Measurements from ENCODE around the gene APIP. TPM values are rescaled to one million over a fixed set of nuclear protein-coding genes. Genes with fewer than 3 reads are reported as not detected.

APIP gene
- total and polyA plus RNA-seq, 2 experiments from 2014 or later, result 22.5 to 25.2 TPM

GRCh38 chr11:34928960-34929680, 12.9 kb upstream of the APIP start:
- in situ Hi-C loops (cut with MboI), result loop anchor here (10.0 kb wide), 1 partner anchor 486 kb away; the partner anchor contains the start of gene SLC1A2
- Histone ChIP-seq H3K27ac (no peak overlapping the region), H3K9me2 (ENCODE audit: insufficient read depth) (no peaks in the 10 kb centered on the region), H3K4me2 (ENCODE audit: unreplicated experiment) (no peak overlapping the region), H3K36me3 (ENCODE audit: low read depth) (peaks cover 14% of the 10 kb centered on the region), H2AFZ (no peak overlapping the region), H3K4me1 (ENCODE audit: insufficient read depth) (peaks cover 42% of the 10 kb centered on the region), H3K27me3 (replicated peaks; ENCODE audit: insufficient read depth) (no peaks in the 10 kb centered on the region), H3K9me3 (ENCODE audit: low read depth) (no peaks in the 10 kb centered on the region), H3K79me2 (ENCODE audit: insufficient read depth) (peaks cover 91% of the 10 kb centered on the region), H3F3A (ENCODE audit: insufficient read depth) (peaks cover 14% of the 10 kb centered on the region; the same call in 1 of the 2 replicates), H3K4me3 (no peak overlapping the region), H4K20me1 (ENCODE audit: insufficient read depth) (0 out of 2 replicates have a peak, but pooled peaks cover 3% of the 10 kb centered on the region), H3K9ac (no peak overlapping the region)
- no peak for TF ChIP-seq EZH2 (IDR thresholded peaks at IDR 0.05; ENCODE audit: insufficient read depth, poor library complexity, severe bottlenecking)
- TF ChIP-seq EZH2phosphoT487 (IDR thresholded peaks at IDR 0.05; ENCODE audit: insufficient read depth, low read depth), result no peak
- DNase-seq, result no peak
- WGBS, 2 experiments (ENCODE audit: low coverage in 1 of 2, low lambda C conversion rate in 2 of 2, missing lambda C conversion rate in 2 of 2), result 75 to 77% methylated on average over 7 of the region's 7 CpGs

GRCh38 chr11:34928268-34928959, 12.2 kb upstream of the APIP start:
- in situ Hi-C loops (cut with MboI), result loop anchor here (10.0 kb wide), 1 partner anchor 486 kb away; the partner anchor contains the start of gene SLC1A2
- WGBS, 2 experiments (ENCODE audit: low coverage in 1 of 2, low lambda C conversion rate in 2 of 2, missing lambda C conversion rate in 2 of 2), result 86 to 88% methylated on average over 3 of the region's 3 CpGs
- no peaks in the 10 kb centered on the region for H3K9me2 ChIP-seq (ENCODE audit: insufficient read depth)
- H3K9me3 ChIP-seq (ENCODE audit: low read depth), result no peaks in the 10 kb centered on the region
- no peak overlapping the region for H2AFZ ChIP-seq
- 0 out of 2 replicates have a peak, but pooled peaks cover 3% of the 10 kb centered on the region for H4K20me1 ChIP-seq (ENCODE audit: insufficient read depth)
- no peak overlapping the region for H3K4me2 ChIP-seq (ENCODE audit: unreplicated experiment)
- no peak for TF ChIP-seq EZH2 (IDR thresholded peaks at IDR 0.05; ENCODE audit: insufficient read depth, poor library complexity, severe bottlenecking)
- TF ChIP-seq EZH2phosphoT487 (IDR thresholded peaks at IDR 0.05; ENCODE audit: insufficient read depth, low read depth), result no peak
- peaks cover 14% of the 10 kb centered on the region; the same call in 1 of the 2 replicates for H3F3A ChIP-seq (ENCODE audit: insufficient read depth)
- no peak overlapping the region for H3K9ac ChIP-seq
- H3K4me3 ChIP-seq, result no peak overlapping the region
- peaks cover 12% of the 10 kb centered on the region for H3K36me3 ChIP-seq (ENCODE audit: low read depth)
- no peak overlapping the region for H3K27ac ChIP-seq
- no peaks in the 10 kb centered on the region for H3K27me3 ChIP-seq (replicated peaks; ENCODE audit: insufficient read depth)
- DNase-seq, result no peak
- H3K4me1 ChIP-seq (ENCODE audit: insufficient read depth), result peaks cover 48% of the 10 kb centered on the region
- H3K79me2 ChIP-seq (ENCODE audit: insufficient read depth), result peaks cover 96% of the 10 kb centered on the region

DNA sequence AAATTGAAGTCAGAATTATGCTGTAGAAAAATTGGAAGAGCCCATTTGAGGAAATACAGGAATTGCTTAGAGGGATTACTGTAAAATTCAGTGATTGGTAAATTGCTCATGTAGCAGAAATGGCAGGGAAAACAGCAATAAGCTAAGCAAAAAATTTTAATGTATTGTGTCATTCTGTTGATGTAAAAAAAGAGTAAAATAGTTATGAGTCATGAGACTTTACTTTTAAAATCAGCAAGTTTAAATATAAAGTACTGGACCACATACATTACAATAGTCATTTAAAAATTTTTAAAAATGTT, 10.6 kb upstream of the APIP start:
- Histone ChIP-seq H3K4me3 (peak overlapping the region; percentile 35), H3K27ac (peak overlapping the region; percentile 41), H3K36me3 (ENCODE audit: low read depth) (no peaks in the 10 kb centered on the region; the same call in 1 of the 2 replicates), H3F3A (ENCODE audit: insufficient read depth) (peaks cover 14% of the 10 kb centered on the region; the same call in 1 of the 2 replicates), H3K4me2 (ENCODE audit: unreplicated experiment) (peak overlapping the region; percentile 58), H2AFZ (no peak overlapping the region), H3K79me2 (ENCODE audit: insufficient read depth) (peaks cover 97% of the 10 kb centered on the region), H4K20me1 (ENCODE audit: insufficient read depth) (0 out of 2 replicates have a peak, but pooled peaks cover 3% of the 10 kb centered on the region), H3K9me3 (ENCODE audit: low read depth) (no peaks in the 10 kb centered on the region), H3K9me2 (ENCODE audit: insufficient read depth) (no peaks in the 10 kb centered on the region), H3K4me1 (ENCODE audit: insufficient read depth) (peaks cover 50% of the 10 kb centered on the region), H3K27me3 (replicated peaks; ENCODE audit: insufficient read depth) (no peaks in the 10 kb centered on the region), H3K9ac (peak overlapping the region; percentile 22; the same call in 1 of the 2 replicates)
- DNase-seq, result peak; percentile 75
- in situ Hi-C loops (cut with MboI), result loop anchor here (10.0 kb wide), 1 partner anchor 488 kb away; the partner anchor contains the start of gene SLC1A2
- TF ChIP-seq EZH2phosphoT487 (IDR thresholded peaks at IDR 0.05; ENCODE audit: insufficient read depth, low read depth) (no peak), EZH2 (IDR thresholded peaks at IDR 0.05; ENCODE audit: insufficient read depth, poor library complexity, severe bottlenecking) (no peak)

DNA sequence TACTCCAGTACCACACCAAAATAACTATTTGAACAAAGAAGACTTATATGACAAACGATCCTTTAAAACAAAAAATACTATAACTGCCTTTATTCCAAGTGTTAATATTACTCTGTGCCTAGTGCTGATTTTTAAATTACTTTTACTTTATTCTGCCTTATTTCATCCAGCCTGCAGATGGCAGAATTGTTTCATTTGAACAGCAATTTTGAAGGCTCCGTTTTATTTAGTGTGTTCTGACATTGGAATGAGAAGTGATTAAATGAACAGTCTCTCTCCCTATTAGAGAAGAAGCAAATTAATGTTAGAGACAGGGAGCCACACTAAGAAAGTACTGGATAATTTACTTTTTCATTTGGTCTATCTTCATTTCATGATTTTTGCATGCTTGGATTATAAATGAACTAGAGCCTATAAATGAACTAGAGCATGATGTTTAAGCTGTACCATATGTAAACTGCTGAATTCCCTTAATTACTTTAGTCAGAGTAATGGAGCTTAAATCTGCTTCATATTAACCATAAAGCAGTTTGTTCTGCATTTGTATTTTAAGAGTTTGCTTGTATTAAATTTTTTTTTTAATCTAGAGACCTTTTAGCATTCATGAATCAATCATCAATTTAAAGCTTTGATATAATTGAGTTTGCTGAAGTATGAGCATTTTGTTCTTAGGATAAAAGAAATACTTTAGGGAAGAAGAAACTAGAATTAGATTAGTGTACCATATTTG, 10.1 kb upstream of the APIP start:
- in situ Hi-C loops (cut with MboI), result loop anchor here (10.0 kb wide), 1 partner anchor 489 kb away; the partner anchor contains the start of gene SLC1A2

More for the DNA sequence above, 10.1 kb upstream of the APIP start:
- WGBS, 2 experiments (ENCODE audit: low coverage in 1 of 2, low lambda C conversion rate in 2 of 2, missing lambda C conversion rate in 2 of 2), result 0 to 1% methylated on average over 2 of the region's 2 CpGs
- H3K9ac ChIP-seq, result peak overlapping the region; percentile 22
- H3K4me1 ChIP-seq (ENCODE audit: insufficient read depth), result peaks cover 50% of the 10 kb centered on the region
- no peak overlapping the region for H2AFZ ChIP-seq
- H3K4me2 ChIP-seq (ENCODE audit: unreplicated experiment), result peak overlapping the region; percentile 58
- peaks cover 97% of the 10 kb centered on the region for H3K79me2 ChIP-seq (ENCODE audit: insufficient read depth)
- peak; percentile 80 for DNase-seq
- TF ChIP-seq EZH2phosphoT487 (IDR thresholded peaks at IDR 0.05; ENCODE audit: insufficient read depth, low read depth) (no peak), EZH2 (IDR thresholded peaks at IDR 0.05; ENCODE audit: insufficient read depth, poor library complexity, severe bottlenecking) (no peak)
- 0 out of 2 replicates have a peak, but pooled peaks cover 1% of the 10 kb centered on the region for H4K20me1 ChIP-seq (ENCODE audit: insufficient read depth)
- H3K4me3 ChIP-seq, result peak overlapping the region; percentile 35
- no peaks in the 10 kb centered on the region for H3K9me2 ChIP-seq (ENCODE audit: insufficient read depth)
- H3K27ac ChIP-seq, result peak overlapping the region; percentile 41
- peaks cover 14% of the 10 kb centered on the region; the same call in 1 of the 2 replicates for H3F3A ChIP-seq (ENCODE audit: insufficient read depth)
- no peaks in the 10 kb centered on the region for H3K27me3 ChIP-seq (replicated peaks; ENCODE audit: insufficient read depth)
- no peaks in the 10 kb centered on the region for H3K9me3 ChIP-seq (ENCODE audit: low read depth)
- no peaks in the 10 kb centered on the region; the same call in 1 of the 2 replicates for H3K36me3 ChIP-seq (ENCODE audit: low read depth)

Measured in GM23248 (cell line).